HEK293T (cell line): ENCODE results near the gene GSTO2.

ENCODE experiments used
- CTCF ChIA-PET: fragments of 350-600 bp; formaldehyde crosslinking; extraction: SDS; loops from one replicate; lab custom pipeline; 2021; ENCODE audit warnings: antibody characterized with exemption, inconsistent platforms; lab: Yijun Ruan, JAX
- POLR2A ChIA-PET: fragments of 350-600 bp; formaldehyde crosslinking; extraction: SDS; loops from one replicate; lab custom pipeline; 2020; ENCODE audit warnings: antibody characterized with exemption, inconsistent platforms; lab: Yijun Ruan, JAX
- DNase-seq: peaks from one replicate; pipeline ENCODE4 v3.0.0; 2012; ENCODE audit warnings: mixed read lengths; ENCODE audit errors: extremely low spot score
- ARNT ChIP-seq: fragments of 450-650 bp; IDR thresholded peaks from 2 replicates; pipeline ENCODE4 v1.6.1; 2017; ENCODE audit warnings: mild to moderate bottlenecking
- BHLHE40 ChIP-seq: fragments of 450-650 bp; IDR thresholded peaks from 2 replicates; pipeline ENCODE4 v1.6.1; 2016; ENCODE audit warnings: mild to moderate bottlenecking, moderate library complexity, borderline replicate concordance
- CTBP1 ChIP-seq: fragments of 450-650 bp; IDR thresholded peaks from 2 replicates; pipeline ENCODE4 v1.6.1; 2016; ENCODE audit warnings: borderline replicate concordance
- ELF4 ChIP-seq: fragments of 450-650 bp; IDR thresholded peaks from 2 replicates; pipeline ENCODE4 v1.6.1; 2017; ENCODE audit warnings: antibody characterized with exemption
- FOXA1 ChIP-seq: fragments of 450-650 bp; IDR thresholded peaks from 2 replicates; pipeline ENCODE4 v1.6.1; 2016; ENCODE audit warnings: mild to moderate bottlenecking
- FOXK2 ChIP-seq: fragments of 450-650 bp; IDR thresholded peaks from 2 replicates; pipeline ENCODE4 v1.6.1; 2016; ENCODE audit warnings: mild to moderate bottlenecking
- FOXM1 ChIP-seq: fragments of 450-650 bp; IDR thresholded peaks from 2 replicates; pipeline ENCODE4 v1.6.1; 2017; ENCODE audit warnings: mild to moderate bottlenecking, borderline replicate concordance
- HDGF ChIP-seq: fragments of 450-650 bp; IDR thresholded peaks from 2 replicates; pipeline ENCODE4 v1.6.1; 2017; ENCODE audit warnings: antibody characterized with exemption, borderline replicate concordance
- L3MBTL2 ChIP-seq: fragments of 450-650 bp; conservative IDR thresholded peaks from 2 replicates; pipeline ENCODE4 v1.6.1; 2016; ENCODE audit warnings: mild to moderate bottlenecking
- LEF1 ChIP-seq: fragments of 450-650 bp; IDR thresholded peaks from 2 replicates; pipeline ENCODE4 v1.6.1; 2017; ENCODE audit warnings: mild to moderate bottlenecking, borderline replicate concordance
- NFRKB ChIP-seq: fragments of 450-650 bp; IDR thresholded peaks from 2 replicates; pipeline ENCODE4 v1.6.1; 2016; ENCODE audit warnings: mild to moderate bottlenecking, moderate library complexity
- SP1 ChIP-seq: fragments of 450-650 bp; IDR thresholded peaks from 2 replicates; pipeline ENCODE4 v1.6.1; 2017
- SUZ12 ChIP-seq: fragments of 450-650 bp; IDR thresholded peaks from 2 replicates; pipeline ENCODE4 v1.6.1; 2016; ENCODE audit warnings: mild to moderate bottlenecking
- TARDBP ChIP-seq: fragments of 450-650 bp; IDR thresholded peaks from 2 replicates; pipeline ENCODE4 v1.6.1; 2016
- ZNF384 ChIP-seq: fragments of 450-650 bp; IDR thresholded peaks from 2 replicates; pipeline ENCODE4 v1.6.1; 2016
- TF ChIP-seq, protein P1 (sequence below): fragments of 450-650 bp; IDR thresholded peaks from 2 replicates; pipeline ENCODE4 v1.6.1; 2016

Gene GSTO2

DNA sequence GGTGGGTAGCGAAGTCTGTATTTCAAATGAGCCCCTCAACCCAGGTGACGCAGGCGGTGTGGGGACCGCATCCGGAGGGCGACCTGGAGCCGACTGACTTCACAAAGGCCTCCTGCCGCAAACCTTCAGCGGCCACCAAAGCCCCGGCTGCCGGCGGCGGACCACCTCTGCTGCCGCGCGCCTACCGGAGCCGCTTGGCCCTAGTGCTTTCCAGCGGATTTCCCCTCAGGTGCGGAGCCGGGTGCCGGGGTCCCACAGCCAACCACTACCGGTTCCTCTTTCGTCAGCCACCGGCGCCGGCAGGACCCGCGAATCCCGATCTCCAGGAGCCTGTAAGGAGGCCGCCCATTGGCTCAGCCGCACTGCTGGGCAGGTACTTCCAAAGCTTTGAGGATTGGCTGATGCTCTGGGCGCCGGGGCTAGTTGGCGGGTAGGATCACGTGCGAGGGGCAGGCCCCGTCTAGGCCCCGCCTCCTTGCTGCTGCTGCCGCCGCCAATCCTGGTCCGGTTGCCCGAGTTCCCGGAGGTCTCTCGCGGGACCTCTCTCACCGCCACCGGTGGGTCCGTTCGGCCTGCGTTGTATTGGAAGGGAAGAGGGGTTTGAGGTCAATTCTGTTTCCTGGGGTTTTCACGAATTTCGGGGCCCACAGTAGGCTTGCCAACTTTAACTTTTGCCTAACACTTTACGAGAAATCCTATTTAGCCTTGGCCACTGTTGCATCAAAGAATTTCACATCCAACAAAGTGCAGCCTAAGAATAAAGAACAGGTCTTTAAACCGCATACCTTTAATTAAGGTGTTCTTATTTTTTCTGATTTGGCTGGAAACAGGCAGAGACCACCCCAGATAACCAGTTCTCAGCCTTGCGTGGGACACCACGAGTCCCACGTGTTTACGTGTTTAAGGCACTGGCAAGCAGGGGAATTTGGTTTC, at the start of gene GSTO2:
Gene GSTO2 (plus strand): TSS at position 472 of the 933 bp plus-strand sequence. CDS start 5,732 bp downstream, outside the sequence.
- CTCF ChIA-PET = no interaction called here
- POLR2A ChIA-PET = interaction anchor here (0.8 to 1.9 kb wide), 10 partner anchors 10 to 84 kb away, joined by 3 to 23 read pairs (median 4); partner anchors contain the start of genes CFAP43, CFAP58, GSTO1 and ITPRIP
- DNase-seq = peak; percentile 100
- TF ChIP-seq FOXK2 = no peak
- no peak for TF ChIP-seq ARNT
- no peak for TF ChIP-seq NFRKB
- no peak; the same call in 1 of the 2 replicates for TF ChIP-seq LEF1
- TF ChIP-seq FOXM1 = no peak
- TF ChIP-seq BHLHE40 = no peak
- no peak; the same call in 1 of the 2 replicates for TF ChIP-seq SP1
- TF ChIP-seq SUZ12 = no peak
- TF ChIP-seq CTBP1 = no peak
- TF ChIP-seq HDGF = peak; percentile 88; the same call in 1 of the 2 replicates
- TF ChIP-seq, protein P1, sequence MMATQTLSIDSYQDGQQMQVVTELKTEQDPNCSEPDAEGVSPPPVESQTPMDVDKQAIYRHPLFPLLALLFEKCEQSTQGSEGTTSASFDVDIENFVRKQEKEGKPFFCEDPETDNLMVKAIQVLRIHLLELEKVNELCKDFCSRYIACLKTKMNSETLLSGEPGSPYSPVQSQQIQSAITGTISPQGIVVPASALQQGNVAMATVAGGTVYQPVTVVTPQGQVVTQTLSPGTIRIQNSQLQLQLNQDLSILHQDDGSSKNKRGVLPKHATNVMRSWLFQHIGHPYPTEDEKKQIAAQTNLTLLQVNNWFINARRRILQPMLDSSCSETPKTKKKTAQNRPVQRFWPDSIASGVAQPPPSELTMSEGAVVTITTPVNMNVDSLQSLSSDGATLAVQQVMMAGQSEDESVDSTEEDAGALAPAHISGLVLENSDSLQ = no peak; the same call in 1 of the 2 replicates
- TF ChIP-seq ZNF384 = no peak
- no peak for TF ChIP-seq TARDBP
- peak; percentile 94 for TF ChIP-seq L3MBTL2
- no peak for TF ChIP-seq FOXA1
- peak; percentile 56 for TF ChIP-seq ELF4

DNA sequence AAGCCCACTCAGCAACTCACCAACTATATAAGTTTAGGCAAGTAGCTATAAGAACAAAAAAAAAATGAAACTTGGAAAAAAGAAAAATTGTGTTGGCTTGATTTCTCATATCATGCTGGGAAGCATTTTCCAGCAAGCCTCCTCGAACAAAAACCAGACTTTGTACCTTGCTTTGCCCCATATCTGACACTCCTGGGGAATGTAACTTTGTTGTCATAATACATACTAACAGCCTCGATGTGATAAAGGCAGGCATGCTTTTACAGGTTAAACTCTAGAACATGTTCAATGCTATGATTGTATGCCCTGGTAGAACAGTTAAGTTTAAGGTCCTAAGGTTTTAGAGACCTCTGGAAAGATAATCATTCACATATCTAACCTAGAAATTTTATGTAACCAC, 48.5 kb upstream of the GSTO2 start:
- POLR2A ChIA-PET = no interaction called here
- CTCF ChIA-PET = no interaction called here
- TF ChIP-seq ARNT (no peak), ELF4 (no peak), L3MBTL2 (no peak), FOXA1 (no peak), FOXK2 (no peak), HDGF (no peak), SUZ12 (no peak), CTBP1 (no peak), TARDBP (no peak), BHLHE40 (no peak), FOXM1 (no peak), SP1 (no peak), LEF1 (no peak), ZNF384 (no peak), NFRKB (no peak)
- TF ChIP-seq, protein P1 = no peak
- DNase-seq = no peak

DNA sequence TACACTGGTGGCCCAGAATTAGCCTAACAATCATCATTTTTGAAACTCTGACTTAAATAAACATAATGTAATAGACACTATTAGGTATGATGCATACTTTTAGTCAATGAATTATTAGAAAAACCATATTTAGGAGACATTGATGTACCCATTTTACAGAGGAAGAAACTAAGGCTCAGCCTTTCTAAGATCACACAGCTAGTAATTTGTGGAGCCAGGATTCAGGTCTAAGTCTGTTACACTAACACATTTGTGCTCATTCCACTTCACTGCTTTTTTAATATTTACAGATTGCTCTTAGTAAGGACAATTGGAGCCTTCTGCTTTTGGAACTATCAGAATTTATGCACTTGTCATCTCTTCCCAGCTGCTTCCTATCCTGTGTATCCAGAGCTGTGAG, 45.7 kb upstream of the GSTO2 start:
- TF ChIP-seq ZNF384 = no peak
- POLR2A ChIA-PET = interaction anchor here (0.7 kb wide), 1 partner anchor 32 kb away, joined by 5 read pairs; the partner anchor contains the start of gene GSTO1

DNA sequence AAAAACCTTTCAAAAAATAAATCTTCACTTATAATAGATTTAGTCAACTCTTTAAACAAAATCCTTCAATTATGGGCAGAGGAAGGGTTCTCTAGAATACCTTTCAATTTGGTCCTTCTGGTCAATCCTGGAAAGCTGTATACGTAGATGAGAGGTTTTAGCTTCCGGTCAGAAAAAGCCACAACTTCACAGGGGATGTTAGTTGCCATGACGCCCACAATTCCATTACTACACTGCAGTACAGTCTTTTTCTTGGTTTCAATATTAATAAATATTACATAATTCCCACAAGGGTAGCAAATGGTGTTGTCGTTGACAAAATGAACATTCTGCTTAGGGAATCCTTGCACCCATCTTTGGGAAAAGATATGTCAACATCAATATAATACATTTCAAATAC, 38.5 kb upstream of the GSTO2 start:
- CTCF ChIA-PET = interaction anchor here (0.7 kb wide), 1 partner anchor 175 kb away, joined by 3 read pairs; no protein-coding TSS in a partner anchor
- no peak for DNase-seq
- POLR2A ChIA-PET = interaction anchor here (1.5 kb wide), 1 partner anchor 24 kb away, joined by 5 read pairs; the partner anchor contains the start of gene GSTO1
- TF ChIP-seq TARDBP (no peak), BHLHE40 (no peak), ZNF384 (no peak), FOXK2 (no peak), NFRKB (no peak), FOXM1 (no peak), HDGF (no peak), L3MBTL2 (no peak), LEF1 (no peak)

More for the DNA sequence above, 45.7 kb upstream of the GSTO2 start:
- CTCF ChIA-PET = no interaction called here
- DNase-seq = no peak

DNA sequence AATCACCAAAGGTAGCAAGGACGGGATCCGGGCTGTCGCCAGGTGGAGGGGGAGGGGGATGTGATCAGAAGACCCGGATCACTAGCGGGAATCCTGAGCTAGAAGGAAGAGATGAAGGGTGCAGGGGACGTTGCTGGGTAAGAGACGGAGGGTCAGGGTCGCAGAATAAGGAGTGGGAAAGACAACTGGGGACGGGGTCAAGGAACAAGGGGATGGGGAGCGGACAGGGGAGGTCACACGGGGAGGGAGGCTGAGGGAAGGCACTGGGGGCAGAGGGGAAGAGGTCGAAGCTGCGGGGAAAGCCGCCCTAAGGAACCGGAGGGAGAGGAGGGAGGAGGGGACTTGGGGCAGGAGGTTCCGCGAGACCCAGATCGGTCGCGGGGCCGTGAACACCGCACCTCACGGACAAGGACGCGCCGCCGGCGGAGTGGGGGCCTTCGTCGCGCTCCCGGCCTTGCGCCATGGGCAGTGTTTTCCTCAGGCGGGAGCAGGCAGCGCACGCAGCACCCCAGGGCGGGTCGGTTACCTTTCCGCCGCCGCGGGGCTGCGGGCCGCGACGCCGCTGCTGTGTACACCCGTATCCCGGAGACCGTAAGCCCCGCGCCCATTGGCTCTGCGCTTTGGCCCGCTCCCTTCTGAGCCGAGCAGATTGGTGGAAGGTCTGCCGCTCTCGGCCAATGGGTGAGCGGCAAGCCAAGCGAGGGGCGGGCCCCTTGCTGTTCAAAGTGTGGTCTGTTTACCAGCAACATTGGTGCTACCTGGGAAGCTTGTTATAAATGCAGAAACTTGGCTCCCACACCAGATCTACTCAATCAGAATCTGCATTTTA, 37.0 kb upstream of the GSTO2 start, which contains the start of gene CFAP43:
Gene CFAP43 (minus strand): TSS at position 581 of the 829 bp plus-strand sequence. CDS start 118 bp downstream, at position 463.
- ChIA-PET POLR2A (interaction anchor here (1.0 to 1.7 kb wide), 4 partner anchors 9 to 37 kb away, joined by 3 to 6 read pairs (median 6); partner anchors contain the start of genes GSTO1 and GSTO2), CTCF (no interaction called here)
- peak; percentile 100 for DNase-seq
- TF ChIP-seq CTBP1 (no peak), TARDBP (no peak), ELF4 (no peak), ARNT (no peak), FOXK2 (no peak), ZNF384 (no peak), L3MBTL2 (peak; percentile 73; the same call in 1 of the 2 replicates)
- TF ChIP-seq, protein P1 = no peak
